GM19025 (cell line): Measurements from ENCODE around the gene ARRDC3.
"Not testable (repeated sequence)": the region's sequence is repeated elsewhere in the genome, so short reads cannot be mapped to it uniquely, and the experiment has no call there.

Experiments
- ATAC-seq: cut with Tn5 transposase; IDR thresholded peaks from one replicate; pipeline ENCODE4 v1.9.1; 2021; ENCODE audit warnings: mild to moderate bottlenecking, low read depth, moderate library complexity; ENCODE audit not compliant: unreplicated experiment

ARRDC3 gene, protein sequence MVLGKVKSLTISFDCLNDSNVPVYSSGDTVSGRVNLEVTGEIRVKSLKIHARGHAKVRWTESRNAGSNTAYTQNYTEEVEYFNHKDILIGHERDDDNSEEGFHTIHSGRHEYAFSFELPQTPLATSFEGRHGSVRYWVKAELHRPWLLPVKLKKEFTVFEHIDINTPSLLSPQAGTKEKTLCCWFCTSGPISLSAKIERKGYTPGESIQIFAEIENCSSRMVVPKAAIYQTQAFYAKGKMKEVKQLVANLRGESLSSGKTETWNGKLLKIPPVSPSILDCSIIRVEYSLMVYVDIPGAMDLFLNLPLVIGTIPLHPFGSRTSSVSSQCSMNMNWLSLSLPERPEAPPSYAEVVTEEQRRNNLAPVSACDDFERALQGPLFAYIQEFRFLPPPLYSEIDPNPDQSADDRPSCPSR

DNA sequence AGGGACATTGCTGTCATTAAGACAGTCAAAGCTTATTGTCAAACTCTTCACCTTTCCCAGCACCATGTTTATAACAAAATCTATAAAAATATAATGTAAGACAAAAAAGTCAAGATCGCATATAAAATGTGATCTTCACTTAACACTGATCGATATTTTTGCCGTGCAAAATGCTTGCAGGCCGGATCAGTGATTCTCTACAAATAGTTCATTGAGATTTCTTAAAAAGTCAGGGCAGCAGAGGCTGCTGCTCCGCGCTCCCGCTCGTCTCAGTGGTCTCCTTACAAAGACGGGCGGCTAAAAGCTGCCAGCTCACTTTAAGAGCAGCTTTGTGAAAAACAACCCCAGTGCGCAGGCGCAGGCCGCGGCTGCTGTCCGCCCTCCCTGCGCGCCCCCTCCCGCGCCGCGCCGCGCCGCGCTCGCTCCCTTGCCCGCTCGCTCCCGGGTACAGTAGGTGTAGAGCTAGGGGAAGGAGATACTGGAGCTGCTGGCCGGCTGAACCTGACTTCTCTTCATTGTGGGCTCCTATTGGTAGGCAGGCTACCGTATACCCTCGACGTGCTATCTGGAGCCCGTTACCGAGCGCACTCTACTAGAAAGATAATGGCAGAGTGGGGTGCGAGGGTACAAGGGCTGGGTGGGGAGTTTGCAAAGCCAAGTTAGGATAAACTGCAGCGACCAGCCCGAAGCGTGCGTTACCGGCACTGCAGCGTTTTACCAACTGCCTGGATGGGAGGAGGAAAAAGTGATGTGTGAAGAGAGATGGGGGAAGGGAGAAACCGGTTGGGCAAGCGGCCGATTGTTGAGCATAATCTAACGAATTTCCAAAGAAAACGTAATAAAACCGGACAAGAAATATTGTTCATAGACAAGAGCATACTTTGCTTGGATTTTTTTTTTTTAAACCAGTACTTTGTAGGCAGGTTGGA lies at the start of gene ARRDC3:
TSS of gene ARRDC3 (minus strand) at position 291 of the 929 bp plus-strand sequence. CDS start at position 66, 225 bp downstream.
- ATAC-seq = peak; percentile 40

DNA sequence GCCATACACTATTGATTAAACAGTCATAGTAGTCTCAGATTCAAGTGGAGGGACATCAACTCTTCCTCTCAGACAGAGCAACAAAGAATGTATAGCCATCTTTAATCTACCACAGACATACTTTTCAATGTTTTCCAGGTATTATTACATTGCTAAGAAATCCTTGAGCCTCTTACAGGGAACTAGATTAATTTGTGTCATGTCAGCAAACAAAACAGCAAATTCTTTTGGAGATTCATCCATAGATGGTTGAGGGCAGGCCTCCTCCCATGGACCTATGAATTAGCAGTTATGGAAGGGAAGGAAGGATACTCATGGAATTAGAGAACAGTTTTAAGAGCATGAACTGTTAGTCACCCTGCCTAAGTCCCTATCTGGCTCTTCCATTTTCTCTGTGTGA lies 47.8 kb upstream of the ARRDC3 start:
- ATAC-seq = no peak

DNA sequence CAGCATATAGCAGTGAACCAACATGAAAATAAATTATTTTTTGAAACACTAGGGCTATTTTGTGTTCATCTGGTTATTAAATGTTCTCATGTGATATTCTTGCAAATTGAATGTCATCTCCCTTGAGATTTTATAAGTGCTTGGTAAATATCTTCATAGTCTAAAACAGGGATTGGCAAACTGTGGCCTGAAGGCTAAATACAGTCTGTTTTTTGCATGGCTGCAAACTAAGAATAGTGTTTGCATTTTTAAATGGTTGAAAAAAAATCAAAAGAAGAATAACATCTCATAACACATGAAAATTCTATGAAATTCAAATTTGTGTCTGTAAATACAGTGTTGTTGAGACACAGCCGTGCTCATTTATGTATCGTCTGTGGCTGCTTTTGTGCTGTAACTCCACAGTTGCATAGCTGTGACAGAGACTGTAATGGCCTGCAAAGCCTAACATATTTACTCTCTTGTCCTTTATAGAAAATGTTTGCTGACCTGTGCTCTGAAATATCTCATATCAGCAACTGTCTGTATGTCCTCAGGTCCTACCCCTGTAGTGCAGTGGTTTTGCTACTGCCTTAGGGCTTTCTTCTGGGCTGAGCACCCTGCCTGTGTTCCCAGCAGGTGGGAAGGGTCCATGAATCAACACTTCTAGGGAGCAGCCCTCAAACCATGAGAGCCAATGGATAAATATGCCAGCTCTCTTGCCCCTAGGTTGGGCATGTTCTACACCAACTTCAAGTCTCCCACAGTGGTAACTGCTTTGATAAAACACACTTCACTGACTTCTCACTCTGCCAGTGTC lies 41.7 kb upstream of the ARRDC3 start:
- no peak for ATAC-seq

DNA sequence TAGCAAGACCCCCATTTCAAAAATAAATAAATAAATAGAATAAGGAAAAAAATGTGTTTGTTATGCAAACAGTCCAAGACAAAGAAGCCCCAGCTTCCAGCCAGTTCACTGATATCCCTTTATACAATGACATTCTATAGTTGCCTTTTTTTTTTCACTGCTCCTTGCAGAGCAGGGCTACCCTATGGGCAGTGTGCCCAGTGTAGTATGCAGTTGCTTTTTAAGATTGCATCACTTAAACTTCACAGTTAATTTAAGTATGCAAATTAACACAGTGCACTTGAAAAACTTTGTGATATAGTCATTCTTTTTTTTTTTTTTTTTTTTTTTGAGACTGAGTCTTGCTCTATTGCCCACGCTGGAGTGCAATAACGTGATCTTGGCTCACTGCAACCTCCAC lies 40.8 kb upstream of the ARRDC3 start:
- ATAC-seq = no peak

DNA sequence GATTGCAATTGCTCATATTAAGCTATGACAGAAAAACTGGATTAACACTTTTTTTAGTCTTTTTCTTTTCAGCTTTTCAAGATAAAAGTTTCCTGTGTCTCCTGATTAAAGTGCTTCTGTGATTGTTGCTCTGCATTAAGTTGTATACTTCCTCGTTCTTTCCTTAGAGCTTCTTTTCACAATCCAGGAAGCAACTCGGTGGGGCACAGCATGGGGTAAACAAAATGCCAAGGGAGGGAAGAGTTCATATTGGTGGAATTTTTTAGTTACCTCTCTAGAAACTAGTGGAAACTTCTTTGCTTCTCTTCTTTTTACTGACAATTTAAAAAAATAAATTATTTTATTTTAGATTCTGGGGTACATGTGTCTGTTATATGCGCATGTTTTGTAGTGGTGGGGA lies 37.8 kb upstream of the ARRDC3 start:
- no peak for ATAC-seq

DNA sequence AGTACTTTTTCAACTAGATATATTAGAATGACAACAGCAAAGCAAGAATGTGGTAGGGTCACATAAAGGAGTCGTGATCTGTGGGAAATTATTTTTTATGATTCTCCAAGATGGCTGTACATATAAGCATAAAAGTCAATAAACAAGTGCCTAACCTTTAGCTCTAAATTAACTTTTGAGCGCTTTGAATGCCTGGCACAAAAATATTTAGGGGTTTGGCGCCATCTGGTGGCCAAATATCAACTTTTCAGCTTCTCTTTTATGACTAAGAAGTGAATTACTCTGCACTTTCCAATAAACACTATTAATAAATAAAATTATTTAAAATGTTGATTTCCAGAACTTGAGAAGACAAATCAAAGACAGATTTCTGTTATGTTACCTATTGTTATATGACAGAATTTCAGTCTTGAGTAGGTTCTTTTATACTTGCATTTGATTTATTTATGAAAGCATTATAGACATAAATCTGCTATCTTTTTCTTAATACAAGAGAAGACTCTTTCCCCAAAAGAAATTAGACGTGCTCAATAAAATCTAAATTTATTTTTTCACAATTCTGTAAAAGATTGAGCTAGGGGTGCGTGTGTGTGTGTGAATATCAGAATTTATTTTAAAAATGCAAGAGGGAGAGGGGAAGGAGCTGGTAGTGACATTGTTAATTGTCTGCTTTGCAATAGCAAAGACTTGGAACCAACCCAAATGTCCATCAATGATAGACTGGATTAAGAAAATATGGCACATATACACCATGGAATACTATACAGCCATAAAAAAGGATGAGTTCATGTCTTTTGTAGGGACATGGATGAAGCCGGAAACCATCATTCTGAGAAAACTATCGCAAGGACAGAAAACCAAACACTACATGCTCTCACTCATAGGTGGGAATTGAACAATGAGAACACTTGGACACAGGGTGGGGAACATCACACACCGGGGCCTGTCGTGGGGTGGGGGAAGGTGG lies 36.7 kb upstream of the ARRDC3 start:
- ATAC-seq = no peak

DNA sequence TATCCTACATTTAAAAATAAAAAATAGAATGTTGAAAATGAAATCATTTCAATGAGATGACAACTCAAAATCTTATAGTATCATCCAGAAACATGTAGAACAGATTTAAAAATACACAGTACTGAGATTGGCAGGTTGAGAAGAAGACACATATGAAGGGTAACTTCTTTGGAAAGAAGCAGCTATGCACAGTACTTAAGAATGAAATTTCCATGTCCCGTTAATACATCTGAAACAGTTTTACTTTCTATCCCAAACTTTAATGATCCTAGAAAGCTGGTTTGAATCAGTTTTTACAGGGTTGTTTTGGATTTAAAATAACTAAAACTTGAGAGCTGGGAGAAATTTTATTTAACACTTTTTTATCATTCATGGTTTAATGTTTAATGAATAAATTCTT lies 36.0 kb upstream of the ARRDC3 start:
- ATAC-seq = no peak

DNA sequence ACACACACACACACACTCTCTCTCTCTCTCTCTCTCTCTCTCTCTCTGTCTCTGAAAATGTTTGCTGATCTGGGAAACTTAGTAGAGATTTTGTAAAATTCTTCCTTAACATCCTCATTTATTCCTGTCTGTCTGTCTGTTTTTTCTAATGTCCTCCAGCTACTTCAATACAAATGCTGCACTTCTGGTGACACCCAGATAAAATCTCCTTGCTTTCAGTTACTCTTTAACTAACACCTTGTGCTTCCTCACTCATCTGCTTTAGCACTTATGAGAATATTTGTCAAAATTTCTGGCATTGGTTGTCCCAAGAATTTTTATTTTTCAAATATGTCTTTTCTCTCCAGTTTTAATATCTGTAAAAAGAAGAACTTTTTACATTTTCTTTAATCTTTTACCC lies 35.0 kb upstream of the ARRDC3 start:
- ATAC-seq = no peak

DNA sequence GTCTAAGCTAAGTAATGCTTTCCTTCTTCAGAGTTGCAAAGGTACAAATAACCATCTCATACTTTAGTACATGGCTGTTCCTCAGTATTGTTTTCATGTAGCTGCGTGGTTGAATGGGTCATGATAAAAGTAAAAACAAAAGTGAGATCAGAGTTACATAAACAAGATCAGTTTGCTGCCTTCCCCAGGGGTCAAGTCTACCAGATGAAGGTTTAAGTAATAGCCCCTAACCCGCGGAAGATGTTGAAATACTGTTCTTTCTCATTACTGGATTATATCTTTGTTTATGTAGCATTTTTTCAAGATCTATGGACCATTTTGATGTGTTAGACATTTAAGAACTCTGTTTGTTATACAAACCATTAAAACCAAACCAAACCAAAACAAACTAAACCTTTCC lies 34.1 kb upstream of the ARRDC3 start:
- no peak for ATAC-seq

DNA sequence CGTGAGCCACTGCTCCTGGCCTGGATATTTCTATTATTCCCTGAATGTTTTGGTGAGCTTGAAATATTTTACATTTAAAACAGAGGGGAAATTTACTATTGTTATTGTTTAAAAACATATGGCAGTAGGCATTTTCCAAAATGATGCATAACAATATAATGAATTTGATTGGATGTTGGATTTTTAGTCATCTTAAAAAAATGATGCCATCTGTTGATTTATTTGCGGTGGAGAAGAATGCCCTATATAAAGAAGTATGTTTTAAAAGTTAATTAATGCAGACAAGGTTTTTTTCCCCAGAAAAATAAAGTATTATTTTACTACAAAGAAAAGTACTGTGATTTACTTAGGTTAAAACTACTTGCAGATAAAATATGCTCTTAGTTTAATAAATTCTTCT lies 33.4 kb upstream of the ARRDC3 start:
- ATAC-seq = no peak

DNA sequence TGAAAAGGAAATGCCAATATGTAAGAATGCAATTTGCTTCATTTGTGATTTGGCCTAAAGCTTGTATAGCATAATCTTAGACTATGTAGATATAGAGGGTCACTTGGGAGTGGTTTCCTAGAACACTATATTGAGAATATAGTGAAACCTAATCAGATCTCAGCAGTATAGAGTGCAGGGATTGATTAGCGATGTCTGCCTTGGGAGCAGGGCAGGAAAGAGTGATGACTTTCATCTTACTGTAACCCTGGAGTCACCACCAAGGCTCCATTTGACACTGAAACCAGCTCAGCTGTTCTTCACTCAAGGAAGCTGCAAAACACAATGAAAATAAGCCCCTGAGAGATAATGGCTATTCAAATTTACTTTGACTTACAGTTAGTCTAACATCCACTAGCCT lies 26.2 kb upstream of the ARRDC3 start:
- ATAC-seq = no peak

DNA sequence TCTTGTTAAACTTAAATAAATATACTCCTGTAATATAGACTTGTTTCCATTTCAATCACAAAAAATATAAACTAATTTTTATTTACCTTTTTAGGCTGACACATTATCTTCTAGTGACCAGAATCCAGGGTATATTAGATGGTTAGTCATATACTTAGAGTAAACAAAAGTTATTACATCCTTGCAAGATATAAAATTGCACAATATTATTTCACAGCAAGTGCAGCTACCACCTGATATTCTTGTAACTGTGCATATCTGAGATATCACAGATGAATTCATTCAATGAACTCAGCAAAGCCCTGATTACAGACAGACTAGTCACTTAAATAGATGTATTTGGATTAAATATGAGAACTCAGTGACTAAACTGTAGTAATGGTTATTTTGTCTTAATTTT lies 25.6 kb upstream of the ARRDC3 start:
- ATAC-seq = no peak

DNA sequence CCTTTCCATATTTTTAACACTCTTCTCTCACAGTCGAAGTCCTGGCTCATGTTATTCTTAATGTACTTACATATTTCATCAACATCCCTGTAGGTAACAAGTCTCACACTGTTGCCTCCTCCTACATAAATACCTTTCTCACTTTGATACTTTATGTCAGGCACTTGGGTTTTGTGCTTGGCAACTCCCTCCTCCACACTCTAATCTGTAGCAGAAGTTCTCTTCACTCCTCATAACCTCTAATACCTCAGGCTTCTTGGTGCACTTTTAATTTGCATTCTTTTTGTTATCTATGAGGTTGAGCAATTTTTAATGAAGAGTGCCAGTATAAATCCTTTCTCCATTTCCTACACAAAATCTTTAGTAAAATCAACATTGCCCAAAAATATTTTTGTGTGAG lies 24.1 kb upstream of the ARRDC3 start:
- ATAC-seq = no peak

DNA sequence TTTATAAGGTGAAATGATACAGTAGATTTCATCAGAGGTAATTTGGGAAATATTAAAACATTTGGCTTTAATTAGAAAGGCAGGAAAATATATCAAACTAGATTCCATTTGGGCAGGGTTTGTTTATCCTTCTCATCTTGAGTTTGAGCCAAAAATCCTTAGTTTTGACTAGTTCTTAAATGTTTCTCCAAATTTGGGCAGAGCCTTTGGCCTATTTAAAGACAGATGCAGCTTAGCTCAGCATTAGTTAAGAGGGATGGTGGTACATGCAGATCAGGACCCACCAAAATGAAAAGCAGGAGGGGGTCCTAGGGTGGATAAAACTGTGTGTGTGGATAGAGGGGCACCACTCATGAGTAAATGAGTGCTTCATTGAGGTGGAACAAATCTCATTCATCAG lies 20.3 kb upstream of the ARRDC3 start:
- ATAC-seq = no peak

DNA sequence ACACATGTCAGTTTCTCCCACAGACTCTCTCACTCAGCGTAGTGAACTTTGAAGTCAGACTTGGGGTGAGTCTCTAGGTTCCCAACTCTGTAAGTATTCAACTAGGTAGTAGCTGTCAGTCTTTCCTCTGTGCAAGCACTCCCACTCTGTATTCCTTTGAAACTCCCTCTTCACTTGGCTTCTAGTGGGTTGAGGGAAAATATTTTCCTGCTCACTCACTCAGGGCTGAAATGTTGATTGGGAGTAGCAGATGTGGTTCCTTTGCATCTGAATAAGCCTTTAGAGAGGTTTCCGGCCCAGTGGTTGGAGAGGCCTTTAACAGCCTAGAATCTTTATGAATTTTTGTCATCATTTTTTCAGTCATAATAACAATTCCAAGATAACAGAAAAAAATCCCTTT lies 18.1 kb upstream of the ARRDC3 start:
- no peak for ATAC-seq

DNA sequence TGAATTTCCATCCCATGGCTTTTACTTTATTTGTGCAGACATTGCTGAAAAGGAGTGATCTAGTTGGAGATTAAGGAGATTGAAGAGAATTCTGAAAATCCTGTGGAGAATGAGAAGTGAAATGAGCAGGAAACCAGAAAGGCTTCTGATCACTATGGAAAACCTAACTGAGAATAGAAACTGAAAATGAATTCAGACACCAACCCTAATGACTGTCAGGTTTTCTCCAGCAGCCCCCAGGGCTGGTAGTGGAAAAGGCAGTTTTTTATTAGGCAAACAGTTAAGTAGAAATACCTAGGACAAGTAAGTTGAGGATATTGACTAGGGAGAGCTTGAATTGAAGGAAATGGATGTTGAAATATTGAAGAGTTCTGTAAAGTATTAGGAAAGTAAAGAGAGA lies 14.7 kb upstream of the ARRDC3 start:
- no peak for ATAC-seq

DNA sequence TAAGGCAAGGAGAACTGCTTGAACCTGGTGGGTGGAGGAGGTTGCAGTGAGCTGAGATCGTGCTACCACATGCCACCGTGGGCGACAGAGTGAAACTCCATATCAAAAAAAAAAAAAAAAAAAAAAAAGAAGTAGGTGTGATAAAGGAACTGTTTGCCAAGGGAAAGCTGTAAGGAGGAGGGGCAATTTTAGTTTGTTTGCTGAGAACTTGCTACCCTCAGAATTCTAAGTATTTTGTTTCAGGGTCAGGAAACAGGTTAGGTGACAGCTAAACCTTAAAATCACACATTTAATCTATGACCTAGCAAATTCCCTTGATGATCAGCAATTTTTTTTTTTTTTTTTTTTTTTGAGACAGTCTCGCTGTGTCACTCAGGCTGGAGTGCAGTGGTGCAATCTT lies 7.2 kb upstream of the ARRDC3 start:
- ATAC-seq = no peak

DNA sequence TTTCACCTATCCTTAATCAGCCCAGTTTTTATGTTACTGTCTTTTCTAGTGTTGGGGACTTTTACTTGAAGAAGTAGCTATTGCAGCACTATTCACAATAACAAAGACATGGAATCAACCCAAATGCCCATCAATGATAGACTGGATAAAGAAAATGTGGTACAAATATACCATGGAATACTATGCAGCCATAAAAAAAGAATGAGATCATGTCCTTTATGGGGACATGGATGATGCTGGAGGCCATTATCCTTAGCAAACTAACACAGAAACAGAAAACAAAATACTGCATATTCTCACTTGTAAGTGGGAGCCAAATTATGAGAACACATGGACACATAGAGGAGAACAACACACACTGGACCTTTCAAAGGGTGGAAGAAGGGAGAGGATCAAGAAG lies 6.4 kb upstream of the ARRDC3 start:
- not testable (repeated sequence) for ATAC-seq

DNA sequence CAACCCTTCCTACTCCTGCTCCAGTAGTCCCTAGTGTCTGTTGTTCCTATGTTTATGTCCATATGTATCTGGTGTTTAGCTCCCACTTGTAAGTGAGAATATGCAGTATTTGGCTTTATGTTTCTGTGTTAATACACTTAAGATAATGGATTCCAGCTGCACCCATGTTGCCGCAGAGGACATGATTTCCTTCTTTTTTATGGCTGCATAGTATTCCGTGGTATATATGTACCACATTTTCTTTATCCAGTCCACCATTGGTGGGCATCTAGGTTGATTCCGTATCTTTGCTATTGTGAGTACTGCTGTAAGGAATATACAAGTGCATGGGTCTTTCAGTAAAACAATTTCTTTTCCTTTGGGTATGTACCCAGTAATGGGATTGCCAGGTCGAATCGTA lies 5.2 kb upstream of the ARRDC3 start:
- no peak for ATAC-seq

DNA sequence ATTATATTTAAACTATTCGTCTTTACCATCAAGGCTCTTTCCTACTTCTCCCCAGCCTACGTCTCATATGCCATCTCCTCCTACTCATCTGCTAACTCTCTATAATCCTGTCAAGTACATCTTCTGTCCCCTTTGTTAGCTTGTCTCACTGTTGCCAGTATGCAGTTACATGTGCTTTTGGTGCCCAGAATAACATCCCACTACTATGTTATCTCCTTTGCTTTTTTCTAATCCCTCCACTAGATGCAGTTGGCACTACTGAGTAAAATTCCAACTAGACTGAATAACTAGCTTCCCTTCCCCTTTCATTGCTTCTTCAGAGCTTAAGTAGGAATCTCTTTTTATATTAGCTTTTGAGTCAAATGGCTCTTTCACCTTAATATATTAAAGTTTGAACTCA lies 3.0 kb upstream of the ARRDC3 start:
- no peak for ATAC-seq
